Liver (tissue), 9 donors: ENCODE data around the gene IFNGR2. TPM values are rescaled to one million over a fixed set of nuclear protein-coding genes. Genes with fewer than 3 reads are reported as not detected.

Source experiments
- DNase-seq: peaks from one replicate; pipeline ENCODE4 v3.0.0-alpha.2; 2017; ENCODE audit warnings: low spot score
- H3K27ac ChIP-seq, 2 donors: one replicate each; pipeline ENCODE4 v1.7.0; 2013; ENCODE audit warnings: inconsistent platforms in 2 of 2, low read length in 2 of 2, control low read depth in 1 of 2, low read depth in 1 of 2, mild to moderate bottlenecking in 1 of 2
- H3K27me3 ChIP-seq, 4 donors: one replicate each; pipeline versions ENCODE4 v1.6.1 to v1.7.0; 2013; ENCODE audit warnings: low read length in 3 of 4, inconsistent platforms in 1 of 4, mild to moderate bottlenecking in 1 of 4, moderate library complexity in 1 of 4; ENCODE audit not compliant: control insufficient read depth in 4 of 4, insufficient read depth in 4 of 4
- H3K36me3 ChIP-seq, 4 donors: one replicate each; pipeline versions ENCODE4 v1.6.1 to v1.7.0; 2013; ENCODE audit warnings: low read length in 3 of 4, mild to moderate bottlenecking in 3 of 4, low read depth in 1 of 4, moderate library complexity in 1 of 4; ENCODE audit not compliant: control insufficient read depth in 4 of 4, insufficient read depth in 3 of 4
- H3K4me1 ChIP-seq, 4 donors: one replicate each; pipeline versions ENCODE4 v1.6.1 to v1.7.0; 2013; ENCODE audit warnings: low read length in 3 of 4, mild to moderate bottlenecking in 3 of 4, moderate library complexity in 1 of 4; ENCODE audit not compliant: control insufficient read depth in 4 of 4, insufficient read depth in 4 of 4
- H3K4me3 ChIP-seq, 3 donors: one replicate each; pipeline versions ENCODE4 v1.6.1 to v1.7.0; 2013; ENCODE audit warnings: low read length in 3 of 3, control low read depth in 1 of 3, low read depth in 1 of 3, mild to moderate bottlenecking in 1 of 3
- H3K9ac ChIP-seq, 2 donors: one replicate each; pipeline ENCODE4 v1.7.0; 2013; ENCODE audit warnings: low read length in 2 of 2, mild to moderate bottlenecking in 2 of 2, moderate library complexity in 2 of 2, control low read depth in 1 of 2, low read depth in 1 of 2
- H3K9me3 ChIP-seq, 4 donors: one replicate each; pipeline versions ENCODE4 v1.6.1 to v1.7.0; 2013; ENCODE audit warnings: low read length in 3 of 4; ENCODE audit not compliant: control insufficient read depth in 4 of 4
- EGR1 ChIP-seq, 2 donors: IDR thresholded peaks; 2 replicates each; pipeline ENCODE4 v1.6.1; 2016 to 2018; ENCODE audit warnings: antibody characterized with exemption in 2 of 2, low read depth in 2 of 2
- FOXA1 ChIP-seq: IDR thresholded peaks from 2 replicates; pipeline ENCODE4 v1.6.1; 2016; ENCODE audit warnings: antibody characterized with exemption
- GABPA ChIP-seq, 2 donors: IDR thresholded peaks in 1 of 2; conservative IDR thresholded peaks in 1 of 2; 2 replicates each; pipeline ENCODE4 v1.6.1; 2016; ENCODE audit warnings: antibody characterized with exemption in 2 of 2, mild to moderate bottlenecking in 1 of 2, moderate library complexity in 1 of 2
- HNF4A ChIP-seq, 2 donors: conservative IDR thresholded peaks; 2 replicates each; pipeline ENCODE4 v1.6.1; 2016; ENCODE audit warnings: antibody characterized with exemption in 2 of 2, mild to moderate bottlenecking in 2 of 2
- HNF4G ChIP-seq: IDR thresholded peaks from 2 replicates; pipeline ENCODE4 v1.6.1; 2016; ENCODE audit warnings: antibody characterized with exemption
- JUND ChIP-seq, 2 donors: IDR thresholded peaks; 2 replicates each; pipeline ENCODE4 v1.6.1; 2016; ENCODE audit warnings: antibody characterized with exemption in 2 of 2
- NR2F2 ChIP-seq: IDR thresholded peaks from 2 replicates; pipeline ENCODE4 v1.6.1; 2016; ENCODE audit warnings: antibody characterized with exemption
- RAD21 ChIP-seq, 2 donors: IDR thresholded peaks; 2 replicates each; pipeline ENCODE4 v1.6.1; 2016; ENCODE audit warnings: antibody characterized with exemption in 2 of 2, mild to moderate bottlenecking in 2 of 2
- RXRA ChIP-seq, 2 donors: IDR thresholded peaks; 2 replicates each; pipeline ENCODE4 v1.6.1; 2017 to 2018; ENCODE audit warnings: antibody characterized with exemption in 2 of 2, mild to moderate bottlenecking in 1 of 2
- SP1 ChIP-seq: IDR thresholded peaks from 2 replicates; pipeline ENCODE4 v1.6.1; 2018; ENCODE audit warnings: antibody characterized with exemption, mild to moderate bottlenecking
- YY1 ChIP-seq: IDR thresholded peaks from 2 replicates; pipeline ENCODE4 v1.6.1; 2016; ENCODE audit warnings: antibody characterized with exemption, mild to moderate bottlenecking
- ZBTB33 ChIP-seq: IDR thresholded peaks from 2 replicates; pipeline ENCODE4 v1.6.1; 2016; ENCODE audit warnings: antibody characterized with exemption
- WGBS: extraction: QIAGEN DNeasy Blood & Tissue Kit; methylation state at CpG from one replicate; pipeline ENCODE4 v1.1.7; 2013; 5-methylcytosine and 5-hydroxymethylcytosine counted together
- polyA plus RNA-seq, 2 donors: library from polyadenylated mRNA; stranded (reverse) in 1 of 2; unstranded in 1 of 2; fragments of 200-250 nt in 1 of 2; fragments of >200 nt in 1 of 2; fragmentation: Nextera tagmentation in 1 of 2; extraction: Ambion mirVana in 1 of 2; gene quantifications; one replicate each; pipeline versions ENCODE4 v1.2.1 to v1.2.3, GENCODE V29; 2013 to 2015
- total RNA-seq, 2 donors: library from RNA; depleted of rRNA; stranded (reverse); fragments of >200 nt; gene quantifications; one replicate each; pipeline ENCODE4 v1.2.3, GENCODE V29; 2014
- TF ChIP-seq, protein P1 (sequence below): IDR thresholded peaks from 2 replicates; pipeline ENCODE4 v1.6.1; 2016; ENCODE audit warnings: antibody characterized with exemption, mild to moderate bottlenecking
- TF ChIP-seq, protein P2 (sequence below): IDR thresholded peaks from 2 replicates; pipeline ENCODE4 v1.6.1; 2016; ENCODE audit warnings: antibody characterized with exemption
- donor health status: healthy.
- donor health status: healthy.
- donor health status: healthy.
- donor health status: healthy.
- donor health status: healthy.

IFNGR2 gene
- total and polyA plus RNA-seq, 4 donors: 23.0 to 24.3 (median 23.4) TPM

- DNase-seq: no peak
- WGBS: 94% methylated on average over 7 of the region's 7 CpGs
- H3K4me3 ChIP-seq: no peak overlapping the region
- TF ChIP-seq RXRA (IDR thresholded peaks at IDR 0.05) (no peak), RAD21 (IDR thresholded peaks at IDR 0.05) (no peak), NR2F2 (no peak), FOXA1 (no peak), JUND (IDR thresholded peaks at IDR 0.05) (no peak)
- H3K9me3 ChIP-seq: no peaks in the 10 kb centered on the region
- H3K4me1 ChIP-seq: peaks cover 0 to 3% (median 0%) of the 10 kb centered on the region in 4 donors
- no peak overlapping the region for H3K27ac ChIP-seq
- H3K27me3 ChIP-seq: no peaks in the 10 kb centered on the region
- no peak overlapping the region for H3K9ac ChIP-seq
- H3K36me3 ChIP-seq: peaks cover 16 to 55% (median 42%) of the 10 kb centered on the region in 4 donors
Measured at GRCh38 chr21:33427051-33427450, 23.8 kb downstream of the IFNGR2 start.

DNA sequence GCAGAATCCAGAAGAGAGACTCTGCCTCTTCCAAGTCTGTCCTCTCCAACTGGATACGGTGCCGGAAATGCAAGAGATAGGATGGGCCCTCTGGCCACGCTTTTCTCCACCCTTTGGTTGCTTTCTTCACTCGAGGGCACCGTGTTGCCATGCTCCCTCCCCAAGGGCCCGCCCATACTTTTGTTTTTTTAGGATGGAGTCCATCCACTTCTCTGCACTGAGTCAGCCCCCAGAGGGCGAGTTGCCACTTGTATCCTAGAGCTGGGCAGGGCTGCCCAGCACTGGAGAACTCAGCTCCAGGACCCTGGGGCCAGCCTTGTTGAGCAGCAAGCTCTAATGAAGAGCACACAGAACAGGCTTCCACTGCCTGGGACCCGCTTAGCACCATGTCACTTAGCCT lies 25.5 kb downstream of the IFNGR2 start:
- WGBS: 86% methylated on average over 8 of the region's 8 CpGs
- no peaks in the 10 kb centered on the region for H3K27me3 ChIP-seq
- no peak for DNase-seq
- no peak overlapping the region for H3K4me3 ChIP-seq
- H3K9me3 ChIP-seq: no peaks in the 10 kb centered on the region
- H3K4me1 ChIP-seq: peaks cover 0 to 3% (median 0%) of the 10 kb centered on the region in 4 donors
- peaks cover 16 to 64% (median 54%) of the 10 kb centered on the region in 4 donors for H3K36me3 ChIP-seq
- H3K9ac ChIP-seq: no peak overlapping the region
- TF ChIP-seq HNF4A (conservative IDR thresholded peaks at IDR 0.05) (no peak), JUND (IDR thresholded peaks at IDR 0.05) (no peak), HNF4G (no peak), NR2F2 (no peak), ZBTB33 (no peak), GABPA (IDR thresholded peaks at IDR 0.05 in 1 of 2, conservative IDR thresholded peaks at IDR 0.05 in 1 of 2) (no peak), EGR1 (IDR thresholded peaks at IDR 0.05; ENCODE audit: low read depth in 2 of 2) (no peak), RAD21 (IDR thresholded peaks at IDR 0.05) (no peak), YY1 (no peak)
- TF ChIP-seq, protein P1, sequence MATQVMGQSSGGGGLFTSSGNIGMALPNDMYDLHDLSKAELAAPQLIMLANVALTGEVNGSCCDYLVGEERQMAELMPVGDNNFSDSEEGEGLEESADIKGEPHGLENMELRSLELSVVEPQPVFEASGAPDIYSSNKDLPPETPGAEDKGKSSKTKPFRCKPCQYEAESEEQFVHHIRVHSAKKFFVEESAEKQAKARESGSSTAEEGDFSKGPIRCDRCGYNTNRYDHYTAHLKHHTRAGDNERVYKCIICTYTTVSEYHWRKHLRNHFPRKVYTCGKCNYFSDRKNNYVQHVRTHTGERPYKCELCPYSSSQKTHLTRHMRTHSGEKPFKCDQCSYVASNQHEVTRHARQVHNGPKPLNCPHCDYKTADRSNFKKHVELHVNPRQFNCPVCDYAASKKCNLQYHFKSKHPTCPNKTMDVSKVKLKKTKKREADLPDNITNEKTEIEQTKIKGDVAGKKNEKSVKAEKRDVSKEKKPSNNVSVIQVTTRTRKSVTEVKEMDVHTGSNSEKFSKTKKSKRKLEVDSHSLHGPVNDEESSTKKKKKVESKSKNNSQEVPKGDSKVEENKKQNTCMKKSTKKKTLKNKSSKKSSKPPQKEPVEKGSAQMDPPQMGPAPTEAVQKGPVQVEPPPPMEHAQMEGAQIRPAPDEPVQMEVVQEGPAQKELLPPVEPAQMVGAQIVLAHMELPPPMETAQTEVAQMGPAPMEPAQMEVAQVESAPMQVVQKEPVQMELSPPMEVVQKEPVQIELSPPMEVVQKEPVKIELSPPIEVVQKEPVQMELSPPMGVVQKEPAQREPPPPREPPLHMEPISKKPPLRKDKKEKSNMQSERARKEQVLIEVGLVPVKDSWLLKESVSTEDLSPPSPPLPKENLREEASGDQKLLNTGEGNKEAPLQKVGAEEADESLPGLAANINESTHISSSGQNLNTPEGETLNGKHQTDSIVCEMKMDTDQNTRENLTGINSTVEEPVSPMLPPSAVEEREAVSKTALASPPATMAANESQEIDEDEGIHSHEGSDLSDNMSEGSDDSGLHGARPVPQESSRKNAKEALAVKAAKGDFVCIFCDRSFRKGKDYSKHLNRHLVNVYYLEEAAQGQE: no peak
- TF ChIP-seq, protein P2, sequence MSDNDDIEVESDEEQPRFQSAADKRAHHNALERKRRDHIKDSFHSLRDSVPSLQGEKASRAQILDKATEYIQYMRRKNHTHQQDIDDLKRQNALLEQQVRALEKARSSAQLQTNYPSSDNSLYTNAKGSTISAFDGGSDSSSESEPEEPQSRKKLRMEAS: no peak
- H3K27ac ChIP-seq: no peak overlapping the region

DNA sequence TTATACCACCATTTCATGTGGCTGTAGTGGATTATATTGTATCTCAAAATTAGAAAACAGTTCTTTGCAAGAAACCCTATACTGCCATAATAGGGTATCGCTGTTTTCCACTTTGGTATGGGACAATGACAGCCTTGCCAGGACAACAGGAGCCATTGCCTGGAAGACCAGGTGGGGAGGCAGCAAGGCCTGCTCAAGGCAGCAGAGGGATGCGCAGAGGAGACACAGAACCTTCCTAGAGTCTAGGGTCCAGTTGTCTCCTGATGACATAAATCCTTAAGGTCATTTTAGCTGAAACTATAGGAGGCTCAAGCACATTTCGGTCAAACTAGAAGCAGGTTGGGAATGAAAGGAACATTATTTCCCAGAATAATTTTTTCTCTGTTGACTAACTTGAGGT lies 27.6 kb downstream of the IFNGR2 start:
- no peaks in the 10 kb centered on the region for H3K27me3 ChIP-seq
- no peak overlapping the region for H3K27ac ChIP-seq
- H3K4me1 ChIP-seq: no peaks in the 10 kb centered on the region
- no peak for DNase-seq
- no peak overlapping the region for H3K4me3 ChIP-seq
- no peak overlapping the region for H3K9ac ChIP-seq
- peaks cover 11 to 63% (median 54%) of the 10 kb centered on the region in 4 donors for H3K36me3 ChIP-seq
- no peaks in the 10 kb centered on the region for H3K9me3 ChIP-seq
- WGBS: 98% methylated on average over 3 of the region's 3 CpGs
- no peak for TF ChIP-seq NR2F2
- no peak for TF ChIP-seq RXRA (IDR thresholded peaks at IDR 0.05)
- TF ChIP-seq JUND (IDR thresholded peaks at IDR 0.05): no peak
- no peak for TF ChIP-seq YY1
- no peak for TF ChIP-seq SP1
- no peak for TF ChIP-seq HNF4G
